ENCODE data around the gene KRT76. TPM values are rescaled to one million over a fixed set of nuclear protein-coding genes. Genes with fewer than 3 reads are reported as not detected.
"Not testable (repeated sequence)": the region's sequence is repeated elsewhere in the genome, so short reads cannot be mapped to it uniquely, and the experiment has no call there.

KRT76 gene
- total RNA-seq, 1 experiment from 2014 or later = not detected

DNA sequence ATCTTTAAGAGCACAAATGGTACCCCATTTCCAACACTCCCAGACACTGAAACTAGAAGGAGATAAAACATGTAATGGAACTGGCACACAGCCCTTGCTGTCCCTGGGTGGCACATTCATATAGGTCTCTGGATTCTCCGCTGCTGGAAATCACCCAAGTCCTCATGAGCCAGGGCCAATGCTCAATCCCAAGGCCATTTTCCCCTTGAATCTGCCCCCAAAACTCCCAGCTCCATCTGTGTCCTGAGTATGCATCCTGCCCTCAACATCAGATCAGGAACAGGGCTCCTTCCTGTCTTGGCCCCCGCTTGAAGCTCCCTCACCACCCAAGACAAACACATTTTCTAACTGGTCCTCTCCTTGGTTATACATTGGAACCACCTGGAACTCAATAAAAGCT lies 24.6 kb downstream of the KRT76 start:
- Mint-ChIP-seq H3K27ac (ENCODE audit: unreplicated experiment) (no peak overlapping the region), H3K4me1 (ENCODE audit: low read depth, unreplicated experiment) (no peaks in the 10 kb centered on the region), H3K27me3 (ENCODE audit: unreplicated experiment) (peaks cover 66% of the 10 kb centered on the region), H3K4me3 (ENCODE audit: low read depth, unreplicated experiment) (no peak overlapping the region), H3K9me3 (ENCODE audit: low read depth, unreplicated experiment) (no peaks in the 10 kb centered on the region), H3K36me3 (ENCODE audit: insufficient read depth, unreplicated experiment) (no peaks in the 10 kb centered on the region)
- BruUV-seq (replicated peaks) = no TSS peak
- no peak for DNase-seq
- CTCF ChIA-PET = no interaction called here
- intact Hi-C loops (cut with micrococcal nuclease; ENCODE audit: unreplicated experiment) = no loop called here
- TF ChIP-seq, protein P1, sequence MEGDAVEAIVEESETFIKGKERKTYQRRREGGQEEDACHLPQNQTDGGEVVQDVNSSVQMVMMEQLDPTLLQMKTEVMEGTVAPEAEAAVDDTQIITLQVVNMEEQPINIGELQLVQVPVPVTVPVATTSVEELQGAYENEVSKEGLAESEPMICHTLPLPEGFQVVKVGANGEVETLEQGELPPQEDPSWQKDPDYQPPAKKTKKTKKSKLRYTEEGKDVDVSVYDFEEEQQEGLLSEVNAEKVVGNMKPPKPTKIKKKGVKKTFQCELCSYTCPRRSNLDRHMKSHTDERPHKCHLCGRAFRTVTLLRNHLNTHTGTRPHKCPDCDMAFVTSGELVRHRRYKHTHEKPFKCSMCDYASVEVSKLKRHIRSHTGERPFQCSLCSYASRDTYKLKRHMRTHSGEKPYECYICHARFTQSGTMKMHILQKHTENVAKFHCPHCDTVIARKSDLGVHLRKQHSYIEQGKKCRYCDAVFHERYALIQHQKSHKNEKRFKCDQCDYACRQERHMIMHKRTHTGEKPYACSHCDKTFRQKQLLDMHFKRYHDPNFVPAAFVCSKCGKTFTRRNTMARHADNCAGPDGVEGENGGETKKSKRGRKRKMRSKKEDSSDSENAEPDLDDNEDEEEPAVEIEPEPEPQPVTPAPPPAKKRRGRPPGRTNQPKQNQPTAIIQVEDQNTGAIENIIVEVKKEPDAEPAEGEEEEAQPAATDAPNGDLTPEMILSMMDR (IDR thresholded peaks at IDR 0.05; ENCODE audit: unreplicated experiment) = no peak

DNA sequence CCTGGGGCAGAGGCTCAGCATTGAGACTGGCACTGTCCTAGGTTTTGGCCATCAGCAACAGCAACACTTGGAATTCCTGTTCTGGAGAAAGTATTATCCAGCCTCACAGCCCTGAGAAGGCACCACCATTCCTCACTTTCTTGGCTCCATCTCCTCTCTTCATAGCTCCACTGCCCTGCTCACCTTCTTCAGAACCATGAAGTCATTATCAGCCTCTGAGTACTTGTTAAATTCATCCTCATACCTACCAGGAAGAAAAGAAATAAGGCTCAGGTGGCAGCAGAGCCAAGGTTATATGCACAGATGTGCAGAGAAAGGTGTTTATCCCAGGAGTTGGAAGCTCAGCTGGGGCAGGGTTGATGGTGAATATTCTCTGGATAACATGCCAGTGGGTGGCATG lies 25.4 kb downstream of the KRT76 start:
- BruUV-seq (replicated peaks) = no TSS peak
- H3K9me3 Mint-ChIP-seq (ENCODE audit: low read depth, unreplicated experiment) = no peaks in the 10 kb centered on the region
- H3K27me3 Mint-ChIP-seq (ENCODE audit: unreplicated experiment) = peaks cover 73% of the 10 kb centered on the region
- H3K36me3 Mint-ChIP-seq (ENCODE audit: insufficient read depth, unreplicated experiment) = no peaks in the 10 kb centered on the region
- TF ChIP-seq, protein P1 (IDR thresholded peaks at IDR 0.05; ENCODE audit: unreplicated experiment) = no peak
- no peaks in the 10 kb centered on the region for H3K4me1 Mint-ChIP-seq (ENCODE audit: low read depth, unreplicated experiment)
- CTCF ChIA-PET = no interaction called here
- H3K27ac Mint-ChIP-seq (ENCODE audit: unreplicated experiment) = no peak overlapping the region
- no peak overlapping the region for H3K4me3 Mint-ChIP-seq (ENCODE audit: low read depth, unreplicated experiment)
- no peak for DNase-seq
- intact Hi-C loops (cut with micrococcal nuclease; ENCODE audit: unreplicated experiment) = no loop called here

DNA sequence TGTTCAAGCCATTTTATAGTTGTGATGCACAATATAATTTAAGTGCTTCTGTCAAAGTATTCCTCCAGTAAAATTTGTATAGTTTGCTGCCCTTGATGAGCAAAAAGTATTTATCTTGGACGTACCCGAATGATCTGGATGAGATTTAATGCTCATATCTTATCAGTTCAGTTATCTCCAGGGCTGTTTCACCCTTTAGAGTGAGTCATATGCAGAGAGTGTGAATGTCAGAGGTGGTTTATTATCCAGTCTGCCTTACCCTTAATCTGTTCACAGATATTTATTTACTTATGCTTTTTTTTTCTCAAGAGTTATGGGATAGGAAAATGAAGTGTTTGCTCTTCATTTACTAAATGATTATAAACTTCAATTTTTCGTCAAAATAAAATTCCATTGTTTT lies 26.6 kb downstream of the KRT76 start:
- H3K4me3 Mint-ChIP-seq (ENCODE audit: low read depth, unreplicated experiment); DNase-seq; H3K4me1 Mint-ChIP-seq (ENCODE audit: low read depth, unreplicated experiment); CTCF ChIA-PET; H3K27ac Mint-ChIP-seq (ENCODE audit: unreplicated experiment); BruUV-seq (replicated peaks); H3K9me3 Mint-ChIP-seq (ENCODE audit: low read depth, unreplicated experiment); intact Hi-C loops (cut with micrococcal nuclease; ENCODE audit: unreplicated experiment); H3K36me3 Mint-ChIP-seq (ENCODE audit: insufficient read depth, unreplicated experiment): not testable (repeated sequence)
- peaks cover 85% of the 10 kb centered on the region for H3K27me3 Mint-ChIP-seq (ENCODE audit: unreplicated experiment)

DNA sequence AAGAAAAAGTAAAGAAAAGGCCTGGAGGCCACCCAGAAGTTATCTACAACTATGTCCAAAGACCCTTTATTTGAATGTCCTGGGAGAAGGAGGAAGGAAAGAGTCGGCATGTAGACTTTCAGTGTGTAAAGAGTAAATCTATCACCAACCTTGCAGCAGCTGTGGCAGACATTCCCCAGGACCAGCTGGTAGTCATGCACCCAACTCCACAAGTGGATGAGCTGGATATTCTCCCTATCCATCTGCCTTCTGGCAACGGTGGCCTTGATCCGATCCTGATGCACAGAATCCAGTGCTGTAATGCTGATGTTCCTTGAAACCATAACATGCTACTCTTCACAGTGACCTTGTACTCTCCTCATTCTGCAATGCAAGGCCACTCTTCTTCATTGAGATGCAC lies 27.3 kb downstream of the KRT76 start:
- intact Hi-C loops (cut with micrococcal nuclease; ENCODE audit: unreplicated experiment) = no loop called here
- Mint-ChIP-seq H3K27ac (ENCODE audit: unreplicated experiment) (no peak overlapping the region), H3K4me3 (ENCODE audit: low read depth, unreplicated experiment) (no peak overlapping the region), H3K36me3 (ENCODE audit: insufficient read depth, unreplicated experiment) (no peaks in the 10 kb centered on the region), H3K4me1 (ENCODE audit: low read depth, unreplicated experiment) (no peaks in the 10 kb centered on the region), H3K27me3 (ENCODE audit: unreplicated experiment) (peaks cover 92% of the 10 kb centered on the region), H3K9me3 (ENCODE audit: low read depth, unreplicated experiment) (no peaks in the 10 kb centered on the region)
- TF ChIP-seq, protein P1 (IDR thresholded peaks at IDR 0.05; ENCODE audit: unreplicated experiment) = no peak
- no TSS peak for BruUV-seq (replicated peaks)
- CTCF ChIA-PET = no interaction called here
- DNase-seq = no peak

DNA sequence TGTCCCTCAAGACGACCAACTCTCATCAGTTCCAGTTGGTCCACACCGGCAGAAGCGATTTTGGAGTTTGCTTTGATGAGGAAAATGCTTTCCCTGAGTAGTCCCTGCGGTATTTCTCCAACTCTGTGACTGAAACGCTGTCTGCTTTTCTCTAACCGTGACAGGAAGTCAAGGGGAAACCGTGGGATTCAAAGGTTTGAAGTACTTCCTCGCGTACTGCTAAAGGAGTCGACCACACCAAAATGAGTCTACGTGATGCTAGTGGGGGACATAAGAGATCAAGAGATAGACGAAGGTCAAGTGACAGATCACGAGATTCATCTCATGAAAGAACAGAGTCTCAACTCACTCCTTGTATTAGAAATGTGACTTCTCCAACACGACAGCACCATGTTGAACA lies 28.6 kb downstream of the KRT76 start:
- H3K27ac Mint-ChIP-seq (ENCODE audit: unreplicated experiment) = no peak overlapping the region
- no peak overlapping the region for H3K4me3 Mint-ChIP-seq (ENCODE audit: low read depth, unreplicated experiment)
- TF ChIP-seq, protein P1 (IDR thresholded peaks at IDR 0.05; ENCODE audit: unreplicated experiment) = no peak
- no peak for DNase-seq
- no TSS peak for BruUV-seq (replicated peaks)
- intact Hi-C loops (cut with micrococcal nuclease; ENCODE audit: unreplicated experiment) = no loop called here
- no peaks in the 10 kb centered on the region for H3K4me1 Mint-ChIP-seq (ENCODE audit: low read depth, unreplicated experiment)
- CTCF ChIA-PET = no interaction called here
- no peaks in the 10 kb centered on the region for H3K36me3 Mint-ChIP-seq (ENCODE audit: insufficient read depth, unreplicated experiment)
- no peaks in the 10 kb centered on the region for H3K9me3 Mint-ChIP-seq (ENCODE audit: low read depth, unreplicated experiment)
- peaks cover 99% of the 10 kb centered on the region for H3K27me3 Mint-ChIP-seq (ENCODE audit: unreplicated experiment)

Measured in Calu3 (cell line).